Cardiac fibroblast (primary cell): Measurements from ENCODE around the gene OCLN.
"Not testable (repeated sequence)": the region's sequence is repeated elsewhere in the genome, so short reads cannot be mapped to it uniquely, and the experiment has no call there.

Source experiments
- DNase-seq, 2 donors: peaks; one replicate each; pipeline versions ENCODE4 v3.0.0 to v3.0.0-alpha.2; 2010; ENCODE audit warnings: low read depth in 2 of 2
- H3K4me3 ChIP-seq, 2 donors: replicated peaks in 1 of 2; 1 replicate in 1 of 2; 2 replicates in 1 of 2; pipeline ENCODE4 v1.5.1; 2011; ENCODE audit warnings: low read depth in 2 of 2, low read length in 2 of 2, mild to moderate bottlenecking in 2 of 2, moderate library complexity in 1 of 2

OCLN gene

DNA sequence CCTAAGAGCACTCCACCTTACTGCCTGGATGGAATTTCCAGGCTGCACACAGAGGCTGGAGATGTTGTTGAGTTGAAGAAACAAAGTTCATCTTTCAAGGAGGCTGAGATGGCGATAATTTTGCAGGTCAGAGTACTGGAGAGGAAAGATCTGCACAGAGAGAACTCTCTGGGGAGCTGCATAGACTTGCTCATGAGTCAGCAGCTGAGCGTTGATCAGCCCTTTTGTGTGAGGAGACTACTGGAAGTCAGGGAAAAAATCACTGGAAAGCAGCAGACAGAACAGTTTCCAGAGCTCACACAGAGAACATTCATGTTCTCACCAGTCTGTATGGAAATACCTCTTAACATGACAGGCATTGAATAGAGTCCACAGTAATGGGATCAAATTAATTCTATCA lies 90.8 kb downstream of the OCLN start:
- H3K4me3 ChIP-seq, DNase-seq: not testable (repeated sequence)

DNA sequence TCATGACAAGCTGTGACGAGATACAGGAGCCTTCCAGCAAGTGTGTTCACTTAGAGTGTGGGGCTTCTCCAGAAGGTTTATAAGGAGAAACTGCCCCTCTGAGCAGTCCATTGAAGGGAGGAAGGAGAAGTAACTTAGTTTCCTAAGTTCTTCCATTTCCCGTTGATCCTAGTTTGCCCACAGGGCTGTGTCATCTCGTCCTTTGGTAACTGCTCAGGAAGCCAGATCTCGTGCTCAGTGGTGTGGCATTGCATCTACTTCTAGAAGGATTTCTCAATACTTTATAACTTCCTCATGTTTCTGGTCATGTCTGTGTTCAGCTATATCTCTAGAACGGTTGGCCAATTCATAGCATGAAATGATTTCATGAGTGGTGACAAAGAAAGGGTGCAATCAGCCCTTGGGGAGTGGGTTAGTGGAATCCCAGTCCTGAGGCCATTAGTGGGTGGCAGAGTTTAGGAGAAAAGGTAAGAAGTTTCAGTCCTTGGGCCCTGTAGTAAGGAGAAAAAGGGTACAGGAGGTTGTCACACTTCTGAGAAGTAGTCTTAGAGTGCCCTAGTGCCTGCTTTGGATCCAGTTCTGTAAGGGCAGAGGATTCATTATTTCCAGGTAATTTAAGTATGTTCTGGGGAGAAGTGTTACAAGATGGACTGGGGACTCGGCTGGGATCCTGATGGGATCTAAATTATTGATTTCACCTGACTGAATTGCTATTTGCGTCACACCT lies 103.7 kb downstream of the OCLN start:
- DNase-seq, H3K4me3 ChIP-seq: not testable (repeated sequence)

DNA sequence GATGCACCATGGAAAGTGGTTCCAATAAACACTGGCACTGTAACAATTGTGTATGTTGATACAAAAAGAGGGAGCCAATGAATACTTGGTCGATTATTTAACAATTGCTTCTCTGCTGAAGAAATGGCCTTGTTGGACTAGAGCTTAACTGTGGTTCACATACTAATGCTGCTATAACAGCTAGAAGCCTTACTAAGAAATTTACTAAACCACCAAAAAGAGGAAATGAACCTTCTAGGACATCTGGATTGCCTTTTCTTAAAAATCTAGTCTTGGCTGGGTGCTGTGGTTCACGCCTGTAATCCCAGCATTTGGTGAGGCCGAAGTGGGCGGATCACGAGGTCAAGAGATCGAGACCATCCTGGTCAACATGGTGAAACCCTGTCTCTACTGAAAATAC lies 109.4 kb downstream of the OCLN start:
- DNase-seq, H3K4me3 ChIP-seq: not testable (repeated sequence)

DNA sequence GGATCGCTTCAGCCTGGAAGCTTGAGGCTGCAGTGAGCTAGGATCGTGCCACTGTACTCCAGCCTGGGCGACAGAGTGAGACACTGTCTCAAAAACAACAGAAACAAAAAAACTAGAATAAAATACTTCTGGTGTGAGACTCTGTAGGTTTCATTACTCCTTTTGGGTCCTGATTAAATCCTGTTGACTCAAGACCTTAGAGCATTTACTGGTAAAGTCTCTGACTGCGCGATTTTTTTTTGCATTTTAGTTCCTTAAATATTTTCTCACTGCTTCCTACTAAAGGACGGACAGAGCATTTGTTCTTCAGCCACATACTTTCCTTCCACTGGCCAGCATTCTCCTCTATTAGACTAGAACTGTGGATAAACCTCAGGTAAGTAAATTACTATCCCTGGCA lies 114.2 kb downstream of the OCLN start:
- not testable (repeated sequence) for H3K4me3 ChIP-seq, DNase-seq
